ENCODE results near the gene SH3D19. TPM values are rescaled to one million over a fixed set of nuclear protein-coding genes. Genes with fewer than 3 reads are reported as not detected.
A peak's percentile ranks its signal among the peaks of the same experiment; 100 is the strongest.
"Not testable (repeated sequence)": the region's sequence is repeated elsewhere in the genome, so short reads cannot be mapped to it uniquely, and the experiment has no call there.

SH3D19 gene
- total RNA-seq, 1 experiment from 2014 or later: 19.3 TPM

DNA sequence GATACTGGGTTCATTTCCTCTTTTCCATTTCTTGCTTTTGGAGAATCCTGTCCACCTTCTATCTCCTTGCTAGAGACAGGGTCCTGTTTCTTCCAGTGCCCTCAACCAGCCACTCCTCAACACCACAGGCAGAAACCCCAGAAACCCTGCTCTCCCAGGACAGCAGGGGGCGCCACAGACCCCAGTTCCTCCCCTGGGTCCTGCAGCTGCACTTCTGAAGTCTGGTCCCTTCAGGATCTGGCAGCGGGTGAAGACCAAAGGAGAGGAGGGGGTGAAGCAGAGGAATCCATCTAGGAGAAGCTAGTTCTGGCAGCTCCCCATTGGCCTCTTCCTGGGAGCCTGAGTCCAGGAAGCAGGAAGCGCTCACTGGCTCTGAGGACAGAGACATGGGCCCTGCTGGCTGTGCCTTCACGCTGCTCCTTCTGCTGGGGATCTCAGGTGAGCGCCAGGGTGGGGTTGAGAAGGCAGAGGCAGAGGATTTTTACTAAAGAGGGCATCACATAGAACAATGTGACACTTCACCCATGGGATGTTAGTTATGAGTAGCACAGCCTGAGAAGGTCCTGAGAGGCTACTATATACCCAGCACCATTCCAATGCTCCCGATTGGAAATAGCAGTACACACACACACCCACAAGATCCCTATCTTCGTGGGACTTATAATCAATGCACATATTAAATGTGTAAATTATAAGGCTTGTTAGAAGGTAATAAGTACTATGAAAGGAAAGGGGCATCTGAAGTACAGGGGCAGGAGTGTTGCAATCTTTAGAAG, 48.4 kb downstream of the SH3D19 start, which contains the start of gene PRSS48:
Gene PRSS48 (plus strand): TSS at position 375 of the 776 bp plus-strand sequence. CDS start 12 bp downstream, at position 387.
- peak; percentile 36 for DNase-seq (ENCODE audit: extremely low read depth, low read depth)

DNA sequence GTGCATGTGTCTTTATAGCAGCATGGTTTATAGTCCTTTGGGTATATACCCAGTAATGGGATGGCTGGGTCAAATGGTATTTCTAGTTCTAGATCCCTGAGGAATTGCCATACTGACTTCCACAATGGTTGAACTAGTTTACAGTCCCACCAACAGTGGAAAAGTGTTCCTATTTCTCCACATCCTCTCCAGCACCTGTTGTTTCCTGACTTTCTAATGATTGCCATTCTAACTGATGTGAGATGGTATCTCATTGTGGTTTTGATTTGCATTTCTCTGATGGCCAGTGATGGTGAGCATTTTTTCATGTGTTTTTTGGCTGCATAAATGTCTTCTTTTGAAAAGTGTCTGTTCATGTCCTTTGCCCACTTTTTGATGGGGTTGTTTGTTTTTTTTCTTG, 56.5 kb downstream of the SH3D19 start:
- not testable (repeated sequence) for DNase-seq (ENCODE audit: extremely low read depth, low read depth)

DNA sequence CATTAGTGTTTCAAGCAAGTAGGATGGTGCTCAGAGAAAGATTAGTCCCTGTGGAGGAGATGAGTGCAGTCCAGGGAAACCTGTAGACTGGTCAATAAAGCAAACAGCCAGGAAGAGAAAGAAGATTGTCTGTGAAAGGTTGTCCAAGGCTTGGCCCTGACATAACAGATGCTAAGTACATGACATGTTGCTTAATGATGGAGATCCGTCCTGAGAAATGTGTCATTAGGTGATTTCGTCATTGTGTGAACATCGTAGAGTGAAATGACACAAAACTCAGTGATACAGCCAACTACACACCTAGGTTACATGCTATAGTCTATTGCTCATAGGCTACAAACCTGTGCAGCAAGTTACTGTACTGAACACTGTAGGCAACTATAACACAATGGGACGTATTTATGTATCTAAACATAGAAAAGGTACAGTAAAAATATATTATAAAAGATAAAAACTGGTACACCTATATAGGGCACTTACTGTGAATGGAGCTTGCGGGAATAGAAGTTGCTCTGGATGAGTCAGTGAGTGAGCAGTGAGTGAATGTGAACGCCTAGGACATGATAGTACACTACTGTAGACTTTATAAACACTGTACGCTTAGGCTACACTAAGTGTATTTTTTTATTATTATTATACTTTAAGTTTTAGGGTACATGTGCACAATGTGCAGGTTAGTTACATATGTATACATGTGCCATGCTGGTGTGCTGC, 57.4 kb downstream of the SH3D19 start:
- DNase-seq (ENCODE audit: extremely low read depth, low read depth): no peak

DNA sequence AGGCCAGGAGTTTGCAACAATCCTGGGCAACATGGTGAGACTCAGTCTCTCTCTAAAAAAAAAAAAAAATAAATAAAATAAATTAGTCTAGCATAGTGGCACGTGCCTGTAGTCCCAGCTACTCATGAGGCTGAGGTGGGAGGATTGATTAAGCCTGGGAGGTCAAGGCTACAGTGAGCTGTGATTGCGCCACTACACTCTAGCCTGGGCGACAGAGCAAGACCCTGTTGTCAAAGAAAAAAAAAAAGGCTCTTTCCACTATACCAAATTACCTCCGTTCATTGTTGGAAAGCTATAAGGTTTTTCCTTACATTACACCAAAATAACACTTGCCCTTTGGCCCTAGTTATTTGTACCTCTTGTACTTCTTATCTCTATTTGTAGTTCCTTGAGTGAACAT, 58.3 kb downstream of the SH3D19 start:
- DNase-seq (ENCODE audit: extremely low read depth, low read depth): no peak

DNA sequence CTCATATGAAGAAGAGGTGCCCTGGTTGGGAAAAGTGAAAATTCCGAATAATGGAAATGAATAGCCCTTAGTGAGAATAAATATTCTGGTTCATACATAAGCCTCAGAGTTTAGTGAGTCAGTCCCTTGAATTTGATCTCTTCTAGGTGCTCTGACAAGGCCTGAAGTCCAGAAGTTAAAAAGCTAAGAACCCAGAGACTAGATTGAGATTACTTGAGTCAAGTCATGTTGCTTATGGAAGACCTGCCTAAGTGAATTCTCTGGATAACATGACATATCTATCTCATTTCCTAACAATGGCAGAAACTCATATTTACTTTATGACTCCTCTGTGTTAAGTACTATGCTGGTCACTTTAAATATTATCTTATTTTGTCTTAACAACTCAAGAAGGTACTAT, 58.9 kb downstream of the SH3D19 start:
- no peak for DNase-seq (ENCODE audit: extremely low read depth, low read depth)

DNA sequence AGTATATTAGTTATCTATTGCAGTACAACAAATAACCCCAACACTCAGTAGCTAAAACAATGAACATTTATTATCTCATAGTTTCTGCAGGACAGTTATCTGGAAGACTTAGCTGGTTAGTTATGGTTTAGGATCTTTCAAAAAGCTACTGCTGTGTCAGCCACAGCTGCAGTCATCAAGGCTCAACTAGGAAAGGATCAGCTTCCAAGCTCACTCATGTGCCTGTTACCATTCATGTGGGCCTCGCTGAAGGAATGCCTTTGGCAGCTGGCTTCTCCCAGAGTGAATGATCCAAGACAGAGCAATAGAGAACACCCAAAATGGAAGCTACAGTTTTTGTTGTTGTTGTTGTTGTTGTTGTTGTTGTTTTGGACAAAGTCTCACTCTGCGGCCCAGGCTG, 62.0 kb downstream of the SH3D19 start:
- DNase-seq (ENCODE audit: extremely low read depth, low read depth): no peak

DNA sequence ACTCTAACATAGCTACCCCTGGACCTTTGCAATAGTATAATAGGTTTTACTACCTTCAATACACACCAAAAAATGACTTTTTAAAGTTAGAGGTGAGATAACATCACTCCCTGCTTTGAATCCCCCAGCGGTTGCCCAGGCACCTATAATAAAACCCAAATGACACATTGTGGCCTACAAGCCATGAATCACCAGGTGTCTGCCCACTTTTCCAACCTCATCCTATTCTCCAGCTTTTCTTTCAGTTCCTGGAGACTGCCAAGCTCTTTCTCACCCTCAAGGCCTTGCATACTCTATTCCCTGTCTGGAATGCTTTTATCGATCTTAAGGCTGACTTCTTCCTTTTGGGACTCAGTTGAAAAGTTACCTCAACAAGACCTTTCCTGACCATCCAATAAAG, 64.9 kb downstream of the SH3D19 start:
- no peak for DNase-seq (ENCODE audit: extremely low read depth, low read depth)

DNA sequence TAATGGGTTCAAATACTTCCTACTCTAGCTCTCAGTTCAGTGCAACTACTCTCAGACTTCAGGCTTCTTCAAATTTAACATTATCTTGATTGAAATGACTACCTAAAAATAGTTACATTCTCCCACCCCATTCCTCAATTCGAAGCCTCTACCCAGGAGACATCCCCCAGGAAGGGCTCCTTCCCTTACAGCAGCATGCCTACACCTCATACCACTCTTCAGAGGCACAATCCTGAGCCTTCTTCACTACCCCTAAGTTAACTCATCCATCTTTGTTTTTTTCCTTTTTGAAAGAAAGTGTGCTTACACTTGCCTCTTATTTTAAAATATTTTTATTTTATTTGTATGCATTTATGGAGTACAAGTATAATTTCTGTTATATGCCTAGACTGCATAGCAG, 65.7 kb downstream of the SH3D19 start:
- DNase-seq (ENCODE audit: extremely low read depth, low read depth): no peak

DNA sequence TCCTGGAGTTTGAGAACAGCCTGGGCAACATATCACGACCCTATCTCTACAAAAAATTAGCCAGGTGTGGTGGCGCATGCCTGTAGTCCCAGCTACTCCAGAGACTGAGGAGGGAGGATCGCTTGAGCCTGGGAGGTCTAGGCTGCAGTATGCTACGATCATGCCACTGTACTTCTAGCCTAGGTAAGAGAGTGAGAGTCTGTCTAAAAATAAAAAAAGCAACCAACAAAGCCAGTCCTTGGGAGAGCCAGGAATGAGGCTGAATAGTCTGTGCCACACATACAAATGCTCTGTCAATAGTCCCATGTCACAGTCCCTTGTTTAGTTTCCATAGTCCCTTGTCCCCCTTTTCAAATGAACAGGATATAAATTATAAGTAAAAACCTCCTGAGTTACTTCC, 67.7 kb downstream of the SH3D19 start:
- DNase-seq (ENCODE audit: extremely low read depth, low read depth): no peak

DNA sequence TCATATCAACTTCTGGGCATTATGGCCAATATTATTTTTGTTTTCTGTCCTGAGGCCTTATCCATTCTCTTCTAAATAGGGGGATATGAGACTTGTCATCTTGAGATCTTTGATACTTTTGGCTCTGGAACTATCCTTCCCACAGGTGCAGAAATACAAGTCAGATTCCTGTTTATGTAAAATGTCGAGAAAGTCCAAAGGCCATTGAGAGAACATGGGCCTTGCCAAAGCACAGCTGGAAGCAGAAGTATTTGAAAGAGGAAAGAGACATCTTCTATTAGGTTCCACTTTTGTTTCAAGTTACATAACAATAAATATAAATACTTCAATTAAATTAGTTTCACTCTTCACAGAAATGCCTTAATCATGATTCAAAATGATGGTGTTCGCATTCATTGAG, 69.3 kb downstream of the SH3D19 start:
- no peak for DNase-seq (ENCODE audit: extremely low read depth, low read depth)

DNA sequence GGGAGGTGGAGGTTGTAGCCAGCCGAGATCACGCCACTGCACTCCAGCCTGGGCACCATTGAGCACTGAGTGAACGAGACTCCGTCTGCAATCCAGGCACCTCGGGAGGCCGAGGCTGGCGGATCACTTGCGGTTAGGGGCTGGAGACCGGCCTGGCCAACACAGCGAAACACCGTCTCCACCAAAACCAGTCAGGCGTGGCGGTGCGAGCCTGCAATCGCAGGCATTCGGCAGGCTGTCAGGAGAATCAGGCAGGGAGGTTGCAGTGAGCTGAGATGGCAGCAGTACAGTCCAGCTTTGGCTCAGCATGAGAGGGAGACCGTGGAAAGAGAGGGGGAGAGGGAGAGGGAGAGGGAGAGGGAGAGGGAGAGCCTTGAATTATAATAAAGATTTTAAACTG, 69.7 kb downstream of the SH3D19 start:
- DNase-seq (ENCODE audit: extremely low read depth, low read depth): not testable (repeated sequence)

DNA sequence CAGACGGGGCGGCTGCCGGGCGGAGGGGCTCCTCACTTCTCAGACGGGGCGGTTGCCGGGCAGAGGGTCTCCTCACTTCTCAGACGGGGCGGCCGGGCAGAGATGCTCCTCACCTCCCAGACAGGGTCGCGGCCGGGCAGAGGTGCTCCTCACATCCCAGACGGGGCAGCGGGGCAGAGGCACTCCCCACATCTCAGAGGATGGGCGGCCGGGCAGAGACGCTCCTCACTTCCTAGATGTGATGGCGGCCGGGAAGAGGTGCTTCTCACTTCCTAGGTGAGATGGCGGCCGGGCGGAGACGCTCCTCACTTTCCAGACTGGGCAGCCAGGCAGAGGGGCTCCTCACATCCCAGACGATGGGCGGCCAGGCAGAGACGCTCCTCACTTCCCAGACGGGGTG, 70.2 kb downstream of the SH3D19 start:
- DNase-seq (ENCODE audit: extremely low read depth, low read depth): not testable (repeated sequence)

DNA sequence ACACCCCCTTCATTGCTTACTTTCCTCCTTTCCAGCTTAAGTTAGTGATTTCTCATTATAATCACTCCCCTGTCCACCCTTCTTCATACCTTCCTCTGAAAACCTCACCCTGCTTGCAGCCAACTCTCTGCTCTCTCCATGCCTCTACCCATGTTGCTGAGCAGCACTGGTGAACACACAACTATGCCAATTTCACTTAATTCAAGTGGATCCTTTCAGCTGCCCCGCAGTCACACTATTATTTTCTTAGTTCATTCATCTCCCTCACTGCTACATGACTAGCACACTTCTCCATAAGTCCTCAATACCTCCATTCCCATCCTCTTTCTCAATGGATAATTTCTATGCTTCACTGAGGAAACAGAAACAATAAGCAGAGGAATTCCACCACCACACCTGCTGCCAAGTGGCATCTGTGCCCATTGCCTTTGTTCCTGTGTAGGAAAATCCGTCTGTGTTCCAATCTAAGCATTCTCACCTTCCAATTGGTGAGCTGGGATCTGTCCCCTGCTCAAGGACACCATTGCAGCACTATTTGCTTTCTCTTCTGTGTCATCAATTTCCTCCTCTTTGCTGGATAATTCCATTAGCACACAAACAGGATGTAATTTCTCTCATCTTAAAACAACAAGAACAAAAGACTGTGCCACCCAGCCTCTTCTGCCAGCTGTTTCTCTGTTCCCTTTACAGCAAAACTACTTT, 73.7 kb downstream of the SH3D19 start:
- DNase-seq (ENCODE audit: extremely low read depth, low read depth): no peak

DNA sequence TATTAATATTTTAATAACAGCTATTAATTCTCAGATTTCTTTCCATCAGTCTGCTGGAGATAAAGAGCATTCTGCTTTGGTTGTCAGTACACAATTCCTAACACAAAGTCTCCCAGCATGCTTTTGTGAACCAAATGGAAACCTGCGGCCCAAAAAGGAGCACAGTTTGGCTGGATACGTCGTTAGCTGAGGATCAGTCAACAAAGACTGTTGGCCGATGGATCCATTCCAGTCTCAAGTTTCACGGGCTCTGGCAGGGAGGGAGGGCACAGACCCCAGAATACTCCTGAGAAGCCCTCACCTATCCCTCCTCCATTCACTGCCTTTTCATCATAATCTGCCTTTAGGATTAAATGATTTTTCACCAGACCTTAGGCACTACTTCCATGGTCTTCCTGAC, 74.7 kb downstream of the SH3D19 start:
- DNase-seq (ENCODE audit: extremely low read depth, low read depth): no peak

DNA sequence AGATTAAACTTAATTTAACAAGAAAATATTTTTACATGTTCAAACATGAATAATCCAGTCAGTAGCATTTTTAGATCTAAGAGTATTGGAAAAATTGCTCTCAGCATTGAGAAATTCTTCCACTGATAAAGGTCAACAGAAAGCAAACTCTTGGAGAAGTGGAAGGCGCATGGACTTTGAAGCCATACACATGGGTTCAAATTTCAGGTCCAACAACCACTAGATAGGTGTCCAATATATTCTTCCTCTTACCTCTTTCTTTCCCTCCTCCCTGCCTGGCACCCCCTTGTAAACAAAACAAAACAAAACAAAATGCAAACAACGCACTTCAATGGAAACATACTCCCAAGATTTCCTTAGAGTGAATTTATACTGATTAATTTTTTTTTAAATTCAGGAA, 76.9 kb downstream of the SH3D19 start:
- DNase-seq (ENCODE audit: extremely low read depth, low read depth): no peak

DNA sequence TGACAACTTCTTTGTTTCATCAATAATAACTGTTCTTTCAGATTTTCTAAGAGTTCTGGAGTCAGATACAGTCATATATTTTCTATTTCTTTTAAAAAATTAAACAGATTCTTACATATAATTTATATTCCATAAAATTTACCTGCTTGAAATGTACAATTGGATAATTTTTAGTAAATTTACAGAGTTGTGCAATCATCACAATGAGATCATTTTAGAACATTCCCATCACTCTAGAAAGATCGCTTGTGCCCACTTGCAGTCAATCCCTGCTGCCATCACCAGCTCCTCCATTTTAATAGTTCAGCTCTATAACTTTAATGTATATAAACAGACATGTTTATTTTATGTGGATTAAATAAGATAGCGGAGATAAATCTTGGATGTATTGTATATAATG, 78.0 kb downstream of the SH3D19 start:
- no peak for DNase-seq (ENCODE audit: extremely low read depth, low read depth)

DNA sequence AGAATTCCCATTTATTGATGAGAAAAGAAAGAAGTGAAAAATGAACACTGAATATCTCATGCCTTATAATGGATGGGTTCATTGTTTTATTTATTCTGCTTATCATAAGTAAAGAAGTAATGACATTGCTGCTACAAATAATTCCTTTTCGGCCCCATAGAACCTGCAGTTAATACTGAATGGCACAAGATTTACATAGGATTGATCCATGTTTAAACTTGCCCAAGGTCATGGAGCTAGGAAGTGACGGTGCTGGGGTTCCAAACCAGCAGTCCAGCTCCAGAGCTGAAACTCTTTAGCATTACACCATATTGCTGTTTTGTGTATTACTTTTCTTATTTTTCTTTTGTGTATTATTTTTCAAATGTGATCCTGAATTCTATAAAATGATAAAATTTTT, 78.7 kb downstream of the SH3D19 start:
- no peak for DNase-seq (ENCODE audit: extremely low read depth, low read depth)

DNA sequence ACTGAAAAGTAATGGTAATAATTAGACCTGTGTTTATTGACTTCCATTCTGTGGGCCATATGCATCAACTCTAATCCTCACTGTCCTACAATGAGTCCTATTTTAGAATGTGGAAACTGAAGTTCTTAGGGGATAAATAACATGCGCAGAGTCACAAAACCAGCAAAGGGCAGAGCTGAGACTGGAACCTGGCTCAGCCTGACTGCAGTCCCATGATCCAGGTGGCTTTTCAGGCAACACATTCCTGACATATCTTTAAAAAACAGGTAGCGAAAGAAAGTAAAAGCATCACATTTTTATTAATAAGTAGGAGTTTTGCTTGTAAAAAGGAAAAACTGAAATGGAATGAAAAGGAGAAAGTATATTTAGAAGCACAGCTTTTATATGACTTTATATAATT, 83.1 kb downstream of the SH3D19 start:
- DNase-seq (ENCODE audit: extremely low read depth, low read depth): no peak

DNA sequence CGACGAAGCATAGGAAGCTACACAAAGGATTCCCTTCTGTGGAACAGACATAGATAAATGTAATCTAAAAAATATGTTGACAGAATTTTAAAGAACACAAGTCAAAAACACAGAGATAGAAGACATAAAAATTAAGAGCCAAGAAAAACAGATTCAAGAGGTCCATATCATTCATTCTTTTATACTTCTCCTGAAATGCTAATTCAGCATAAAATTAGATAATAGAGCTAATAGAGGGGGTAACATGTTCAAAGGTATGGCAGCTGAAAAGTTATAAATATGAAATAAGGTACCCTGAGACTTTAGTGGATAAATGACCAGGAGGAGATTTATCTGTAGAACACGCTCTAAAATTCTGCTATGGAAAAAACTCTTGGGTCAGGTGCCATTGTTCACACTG, 85.8 kb downstream of the SH3D19 start:
- no peak for DNase-seq (ENCODE audit: extremely low read depth, low read depth)

DNA sequence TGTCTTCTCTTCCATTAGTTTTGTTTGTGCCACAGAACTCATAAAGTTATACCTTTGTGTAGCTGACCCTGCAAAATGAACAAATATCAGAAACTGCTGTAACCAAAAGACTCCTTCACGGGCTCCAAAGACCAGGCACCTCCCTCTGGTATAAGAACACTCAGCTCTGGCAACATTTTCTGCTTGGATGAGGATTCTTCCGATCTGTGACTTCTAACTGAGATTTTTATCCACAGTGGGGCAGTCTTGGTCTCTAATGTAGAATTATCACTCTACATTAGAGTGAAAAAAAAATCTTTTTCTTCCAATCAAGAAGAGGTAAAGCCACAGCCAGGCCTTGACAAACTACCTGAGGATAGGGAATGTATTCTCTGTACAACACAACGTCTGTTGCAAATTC, 86.9 kb downstream of the SH3D19 start:
- no peak for DNase-seq (ENCODE audit: extremely low read depth, low read depth)

DNA sequence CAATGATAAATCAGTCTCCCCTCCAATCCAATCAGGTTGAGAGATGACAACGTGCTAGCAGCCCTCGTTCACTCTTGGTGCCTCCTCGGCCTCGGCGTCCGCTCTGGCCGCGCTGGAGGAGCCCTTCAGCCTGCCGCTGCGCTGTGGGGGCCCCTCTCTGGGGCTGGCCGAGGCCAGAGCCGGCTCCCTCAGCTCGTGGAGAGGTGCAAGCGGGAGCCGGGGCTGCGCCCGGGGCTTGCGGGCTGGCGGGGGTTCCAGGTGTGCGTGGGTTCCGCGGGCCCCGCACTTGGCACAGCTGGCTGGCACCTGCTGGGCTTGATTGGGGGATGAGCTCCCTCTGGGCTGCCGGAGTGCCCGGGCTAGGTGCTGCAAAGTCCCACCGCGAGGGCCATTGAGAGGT, 89.4 kb downstream of the SH3D19 start:
- DNase-seq (ENCODE audit: extremely low read depth, low read depth): no peak

DNA sequence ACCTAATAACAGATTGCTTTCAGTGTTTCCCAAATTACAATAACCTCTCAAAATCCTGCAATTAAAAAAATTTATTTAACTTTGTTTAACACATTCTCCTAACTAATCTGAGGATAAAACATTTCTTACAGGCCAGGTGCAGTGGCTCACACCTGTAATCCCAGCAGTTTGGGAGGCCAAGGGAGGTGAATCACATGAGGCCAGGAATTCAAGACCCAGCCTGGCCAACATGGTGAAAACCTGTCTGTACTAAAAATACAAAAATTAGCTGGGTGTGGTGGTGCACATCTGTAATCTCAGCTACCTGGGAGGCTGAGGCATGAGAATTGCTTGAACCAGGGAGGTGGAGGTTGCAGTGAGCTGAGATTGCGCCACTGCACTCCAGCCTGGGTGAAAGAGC, 90.0 kb downstream of the SH3D19 start:
- DNase-seq (ENCODE audit: extremely low read depth, low read depth): not testable (repeated sequence)
